Amniotic stem cell (primary cell): ENCODE data around the gene PTPRA.
"Not testable (repeated sequence)": the region's sequence is repeated elsewhere in the genome, so short reads cannot be mapped to it uniquely, and the experiment has no call there.

Source experiments
- DNase-seq: peaks from one replicate; lab custom pipeline; 2025; lab: John Stamatoyannopoulos, UW

PTPRA gene

GRCh38 chr20:3044336-3044965 lies 171.2 kb downstream of the PTPRA start:
- DNase-seq, result no peak

GRCh38 chr20:3045042-3045815 lies 171.9 kb downstream of the PTPRA start:
- DNase-seq, result peak; percentile 65

GRCh38 chr20:3045816-3046676 lies 172.8 kb downstream of the PTPRA start, which contains the start of gene MRPS26:
TSS of gene MRPS26 (plus strand) at chr20:3046052. CDS start at chr20:3046069, 17 bp downstream.
- DNase-seq, result peak; percentile 47

GRCh38 chr20:3046677-3047462 lies 173.6 kb downstream of the PTPRA start:
- no peak for DNase-seq

- no peak for DNase-seq
These were observed 174.5 kb downstream of the PTPRA start for GRCh38 chr20:3047486-3048419.

- no peak for DNase-seq
These were observed 178.2 kb downstream of the PTPRA start for GRCh38 chr20:3051385-3052019.

GRCh38 chr20:3059489-3059888 lies 186.2 kb downstream of the PTPRA start:
- no peak for DNase-seq

GRCh38 chr20:3064119-3064518 lies 190.8 kb downstream of the PTPRA start:
- not testable (repeated sequence) for DNase-seq

GRCh38 chr20:3067139-3068014 lies 194.1 kb downstream of the PTPRA start:
- no peak for DNase-seq

GRCh38 chr20:3068075-3068474 lies 194.8 kb downstream of the PTPRA start:
- DNase-seq, result no peak

- no peak for DNase-seq
These were observed 196.0 kb downstream of the PTPRA start for GRCh38 chr20:3068986-3069900.

- DNase-seq, result no peak
These were observed 197.4 kb downstream of the PTPRA start for GRCh38 chr20:3070725-3071124.

- DNase-seq, result no peak
These were observed 198.0 kb downstream of the PTPRA start for GRCh38 chr20:3071266-3071609.

GRCh38 chr20:3071610-3072529 lies 198.6 kb downstream of the PTPRA start, which contains the start of gene OXT:
TSS of gene OXT (plus strand) at chr20:3071620. CDS start at chr20:3071656, 36 bp downstream.
- no peak for DNase-seq

GRCh38 chr20:3072530-3073250 lies 199.4 kb downstream of the PTPRA start:
- DNase-seq, result no peak

- DNase-seq, result not testable (repeated sequence)
These were observed 200.0 kb downstream of the PTPRA start for GRCh38 chr20:3073251-3073643.
